Activated naive CD8-positive, alpha-beta T cell (primary cell): ENCODE data around the gene RBFOX2.
A peak's percentile ranks its signal among the peaks of the same experiment; 100 is the strongest.
"Not testable (repeated sequence)": the region's sequence is repeated elsewhere in the genome, so short reads cannot be mapped to it uniquely, and the experiment has no call there.

ENCODE experiments used
- H3K27ac Mint-ChIP-seq: one replicate; pipeline ENCODE4 v1.8.0; 2021; ENCODE audit warnings: mixed read lengths
- H3K27me3 Mint-ChIP-seq: one replicate; pipeline ENCODE4 v1.8.0; 2021; ENCODE audit warnings: mixed read lengths
- H3K36me3 Mint-ChIP-seq: one replicate; pipeline ENCODE4 v1.8.0; 2021; ENCODE audit warnings: mixed read lengths
- H3K4me1 Mint-ChIP-seq: one replicate; pipeline ENCODE4 v1.8.0; 2021; ENCODE audit warnings: low read depth, mixed read lengths
- H3K4me3 Mint-ChIP-seq: one replicate; pipeline ENCODE4 v1.8.0; 2021; ENCODE audit warnings: mild to moderate bottlenecking, mixed read lengths
- H3K9me3 Mint-ChIP-seq: one replicate; pipeline ENCODE4 v1.8.0; 2021; ENCODE audit warnings: low read depth, mixed read lengths

Gene RBFOX2

GRCh38 chr22:35758394-35758793, 270.2 kb downstream of the RBFOX2 start:
- Mint-ChIP-seq H3K27ac (no peak overlapping the region), H3K4me1 (peaks cover 6% of the 10 kb centered on the region), H3K4me3 (no peak overlapping the region), H3K27me3 (no peaks in the 10 kb centered on the region), H3K36me3 (peaks cover 2% of the 10 kb centered on the region), H3K9me3 (no peaks in the 10 kb centered on the region)

- Mint-ChIP-seq H3K4me1 (peaks cover 17% of the 10 kb centered on the region), H3K27ac (no peak overlapping the region)
These were observed 271.9 kb downstream of the RBFOX2 start for GRCh38 chr22:35756722-35757121.

GRCh38 chr22:35754761-35755160, 273.9 kb downstream of the RBFOX2 start:
- Mint-ChIP-seq H3K27me3 (no peaks in the 10 kb centered on the region), H3K36me3 (peaks cover 2% of the 10 kb centered on the region), H3K27ac (no peak overlapping the region), H3K4me1 (peaks cover 17% of the 10 kb centered on the region), H3K9me3 (no peaks in the 10 kb centered on the region), H3K4me3 (no peak overlapping the region)

More at GRCh38 chr22:35756722-35757121, 271.9 kb downstream of the RBFOX2 start:
- Mint-ChIP-seq H3K27me3 (no peaks in the 10 kb centered on the region), H3K4me3 (no peak overlapping the region), H3K9me3 (no peaks in the 10 kb centered on the region), H3K36me3 (peaks cover 2% of the 10 kb centered on the region)

- peaks cover 12% of the 10 kb centered on the region for H3K4me1 Mint-ChIP-seq
- no peaks in the 10 kb centered on the region for H3K36me3 Mint-ChIP-seq
- H3K4me3 Mint-ChIP-seq, result no peak overlapping the region
- no peaks in the 10 kb centered on the region for H3K9me3 Mint-ChIP-seq
- H3K27me3 Mint-ChIP-seq, result no peaks in the 10 kb centered on the region
- H3K27ac Mint-ChIP-seq, result no peak overlapping the region
These were observed 275.8 kb downstream of the RBFOX2 start for GRCh38 chr22:35752863-35753189.

GRCh38 chr22:35752006-35752862, 276.4 kb downstream of the RBFOX2 start:
- Mint-ChIP-seq H3K36me3 (no peaks in the 10 kb centered on the region), H3K9me3 (no peaks in the 10 kb centered on the region), H3K27ac (peak overlapping the region; percentile 29), H3K4me3 (no peak overlapping the region), H3K27me3 (no peaks in the 10 kb centered on the region), H3K4me1 (peaks cover 12% of the 10 kb centered on the region)

- no peaks in the 10 kb centered on the region for H3K36me3 Mint-ChIP-seq
- peaks cover 12% of the 10 kb centered on the region for H3K4me1 Mint-ChIP-seq
- no peaks in the 10 kb centered on the region for H3K27me3 Mint-ChIP-seq
- no peak overlapping the region for H3K4me3 Mint-ChIP-seq
- H3K27ac Mint-ChIP-seq, result no peak overlapping the region
- no peaks in the 10 kb centered on the region for H3K9me3 Mint-ChIP-seq
These were observed 278.8 kb downstream of the RBFOX2 start for GRCh38 chr22:35749808-35750207.

- H3K4me1 Mint-ChIP-seq, result peaks cover 4% of the 10 kb centered on the region
- no peak overlapping the region for H3K4me3 Mint-ChIP-seq
- H3K27ac Mint-ChIP-seq, result no peak overlapping the region
- H3K36me3 Mint-ChIP-seq, result no peaks in the 10 kb centered on the region
- no peaks in the 10 kb centered on the region for H3K9me3 Mint-ChIP-seq
- no peaks in the 10 kb centered on the region for H3K27me3 Mint-ChIP-seq
These were observed 281.5 kb downstream of the RBFOX2 start for GRCh38 chr22:35746946-35747703.

- no peak overlapping the region for H3K27ac Mint-ChIP-seq
- H3K27me3 Mint-ChIP-seq, result no peaks in the 10 kb centered on the region
- no peaks in the 10 kb centered on the region for H3K9me3 Mint-ChIP-seq
- H3K4me1 Mint-ChIP-seq, result no peaks in the 10 kb centered on the region
- no peaks in the 10 kb centered on the region for H3K36me3 Mint-ChIP-seq
- H3K4me3 Mint-ChIP-seq, result no peak overlapping the region
These were observed 282.4 kb downstream of the RBFOX2 start for GRCh38 chr22:35746248-35746647.

GRCh38 chr22:35743326-35743860, 285.2 kb downstream of the RBFOX2 start:
- Mint-ChIP-seq H3K9me3 (no peaks in the 10 kb centered on the region), H3K36me3 (no peaks in the 10 kb centered on the region), H3K4me1 (no peaks in the 10 kb centered on the region), H3K27ac (no peak overlapping the region), H3K27me3 (no peaks in the 10 kb centered on the region), H3K4me3 (no peak overlapping the region)

- Mint-ChIP-seq H3K9me3 (no peaks in the 10 kb centered on the region), H3K4me1 (no peaks in the 10 kb centered on the region), H3K27ac (no peak overlapping the region)
These were observed 286.1 kb downstream of the RBFOX2 start for GRCh38 chr22:35742342-35743100.

GRCh38 chr22:35740616-35741015, 288.0 kb downstream of the RBFOX2 start:
- H3K4me1 Mint-ChIP-seq, result no peaks in the 10 kb centered on the region
- no peaks in the 10 kb centered on the region for H3K9me3 Mint-ChIP-seq
- H3K36me3 Mint-ChIP-seq, result no peaks in the 10 kb centered on the region
- H3K27ac Mint-ChIP-seq, result no peak overlapping the region
- no peaks in the 10 kb centered on the region for H3K27me3 Mint-ChIP-seq
- H3K4me3 Mint-ChIP-seq, result no peak overlapping the region

More at GRCh38 chr22:35742342-35743100, 286.1 kb downstream of the RBFOX2 start:
- H3K36me3 Mint-ChIP-seq, result no peaks in the 10 kb centered on the region
- no peak overlapping the region for H3K4me3 Mint-ChIP-seq
- no peaks in the 10 kb centered on the region for H3K27me3 Mint-ChIP-seq

GRCh38 chr22:35739931-35740380, 288.7 kb downstream of the RBFOX2 start:
- H3K36me3 Mint-ChIP-seq, result no peaks in the 10 kb centered on the region
- no peak overlapping the region for H3K27ac Mint-ChIP-seq
- H3K9me3 Mint-ChIP-seq, result no peaks in the 10 kb centered on the region
- H3K27me3 Mint-ChIP-seq, result no peaks in the 10 kb centered on the region
- no peaks in the 10 kb centered on the region for H3K4me1 Mint-ChIP-seq
- H3K4me3 Mint-ChIP-seq, result no peak overlapping the region

- Mint-ChIP-seq H3K4me1 (no peaks in the 10 kb centered on the region), H3K27ac (no peak overlapping the region), H3K36me3 (no peaks in the 10 kb centered on the region), H3K4me3 (no peak overlapping the region), H3K9me3 (no peaks in the 10 kb centered on the region), H3K27me3 (no peaks in the 10 kb centered on the region)
These were observed 289.3 kb downstream of the RBFOX2 start for GRCh38 chr22:35739076-35739930.

- not testable (repeated sequence) for H3K4me3 Mint-ChIP-seq, H3K27ac Mint-ChIP-seq, H3K27me3 Mint-ChIP-seq, H3K4me1 Mint-ChIP-seq, H3K36me3 Mint-ChIP-seq, H3K9me3 Mint-ChIP-seq
These were observed 290.7 kb downstream of the RBFOX2 start for GRCh38 chr22:35737886-35738285.
